Measurements from ENCODE around the gene OR6K6. TPM values are rescaled to one million over a fixed set of nuclear protein-coding genes. Genes with fewer than 3 reads are reported as not detected.

Gene OR6K6
- polyA plus RNA-seq, 1 donor from 2014 or later: not detected

DNA sequence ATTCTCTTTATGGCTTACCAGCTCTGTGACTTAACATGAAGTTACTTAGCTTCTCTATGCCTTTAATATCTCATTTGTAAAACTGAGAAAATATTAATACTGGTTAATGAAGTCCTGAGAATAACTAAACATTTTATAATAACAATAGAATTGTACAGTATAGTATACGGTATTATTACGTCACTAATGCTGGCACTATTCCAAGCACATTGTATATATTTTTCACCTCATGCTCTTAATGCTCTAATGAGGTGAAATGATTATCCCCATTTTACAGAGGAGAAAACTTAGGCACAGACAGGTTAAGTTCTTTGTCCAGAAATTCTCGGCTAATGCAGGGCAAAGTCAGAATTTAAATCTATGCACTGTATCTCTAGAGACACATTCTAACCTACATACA is 34.9 kb upstream of the OR6K6 start:
- H3K36me3 ChIP-seq (ENCODE audit: insufficient read depth, low read length): no peaks in the 10 kb centered on the region
- H3F3A ChIP-seq (ENCODE audit: insufficient read depth, low read length, poor library complexity, severe bottlenecking): no peaks in the 10 kb centered on the region
- H3K9me2 ChIP-seq (ENCODE audit: insufficient read depth, low read length): no peaks in the 10 kb centered on the region
- TF ChIP-seq POLR2AphosphoS5 (IDR thresholded peaks at IDR 0.05) (no peak), RAD21 (conservative IDR thresholded peaks at IDR 0.05) (no peak), TAF1 (IDR thresholded peaks at IDR 0.05; ENCODE audit: low read depth) (no peak), SMC3 (conservative IDR thresholded peaks at IDR 0.05; ENCODE audit: poor library complexity) (no peak), MXI1 (conservative IDR thresholded peaks at IDR 0.05; ENCODE audit: poor library complexity, severe bottlenecking) (no peak), EZH2 (IDR thresholded peaks at IDR 0.05; ENCODE audit: borderline replicate concordance, insufficient read depth, low read length, poor library complexity, severe bottlenecking) (no peak), EP300 (conservative IDR thresholded peaks at IDR 0.05; ENCODE audit: poor library complexity, severe bottlenecking) (no peak)
- TF ChIP-seq, protein P1, sequence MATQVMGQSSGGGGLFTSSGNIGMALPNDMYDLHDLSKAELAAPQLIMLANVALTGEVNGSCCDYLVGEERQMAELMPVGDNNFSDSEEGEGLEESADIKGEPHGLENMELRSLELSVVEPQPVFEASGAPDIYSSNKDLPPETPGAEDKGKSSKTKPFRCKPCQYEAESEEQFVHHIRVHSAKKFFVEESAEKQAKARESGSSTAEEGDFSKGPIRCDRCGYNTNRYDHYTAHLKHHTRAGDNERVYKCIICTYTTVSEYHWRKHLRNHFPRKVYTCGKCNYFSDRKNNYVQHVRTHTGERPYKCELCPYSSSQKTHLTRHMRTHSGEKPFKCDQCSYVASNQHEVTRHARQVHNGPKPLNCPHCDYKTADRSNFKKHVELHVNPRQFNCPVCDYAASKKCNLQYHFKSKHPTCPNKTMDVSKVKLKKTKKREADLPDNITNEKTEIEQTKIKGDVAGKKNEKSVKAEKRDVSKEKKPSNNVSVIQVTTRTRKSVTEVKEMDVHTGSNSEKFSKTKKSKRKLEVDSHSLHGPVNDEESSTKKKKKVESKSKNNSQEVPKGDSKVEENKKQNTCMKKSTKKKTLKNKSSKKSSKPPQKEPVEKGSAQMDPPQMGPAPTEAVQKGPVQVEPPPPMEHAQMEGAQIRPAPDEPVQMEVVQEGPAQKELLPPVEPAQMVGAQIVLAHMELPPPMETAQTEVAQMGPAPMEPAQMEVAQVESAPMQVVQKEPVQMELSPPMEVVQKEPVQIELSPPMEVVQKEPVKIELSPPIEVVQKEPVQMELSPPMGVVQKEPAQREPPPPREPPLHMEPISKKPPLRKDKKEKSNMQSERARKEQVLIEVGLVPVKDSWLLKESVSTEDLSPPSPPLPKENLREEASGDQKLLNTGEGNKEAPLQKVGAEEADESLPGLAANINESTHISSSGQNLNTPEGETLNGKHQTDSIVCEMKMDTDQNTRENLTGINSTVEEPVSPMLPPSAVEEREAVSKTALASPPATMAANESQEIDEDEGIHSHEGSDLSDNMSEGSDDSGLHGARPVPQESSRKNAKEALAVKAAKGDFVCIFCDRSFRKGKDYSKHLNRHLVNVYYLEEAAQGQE (IDR thresholded peaks at IDR 0.05; ENCODE audit: borderline replicate concordance): no peak
- TF ChIP-seq, protein P2, sequence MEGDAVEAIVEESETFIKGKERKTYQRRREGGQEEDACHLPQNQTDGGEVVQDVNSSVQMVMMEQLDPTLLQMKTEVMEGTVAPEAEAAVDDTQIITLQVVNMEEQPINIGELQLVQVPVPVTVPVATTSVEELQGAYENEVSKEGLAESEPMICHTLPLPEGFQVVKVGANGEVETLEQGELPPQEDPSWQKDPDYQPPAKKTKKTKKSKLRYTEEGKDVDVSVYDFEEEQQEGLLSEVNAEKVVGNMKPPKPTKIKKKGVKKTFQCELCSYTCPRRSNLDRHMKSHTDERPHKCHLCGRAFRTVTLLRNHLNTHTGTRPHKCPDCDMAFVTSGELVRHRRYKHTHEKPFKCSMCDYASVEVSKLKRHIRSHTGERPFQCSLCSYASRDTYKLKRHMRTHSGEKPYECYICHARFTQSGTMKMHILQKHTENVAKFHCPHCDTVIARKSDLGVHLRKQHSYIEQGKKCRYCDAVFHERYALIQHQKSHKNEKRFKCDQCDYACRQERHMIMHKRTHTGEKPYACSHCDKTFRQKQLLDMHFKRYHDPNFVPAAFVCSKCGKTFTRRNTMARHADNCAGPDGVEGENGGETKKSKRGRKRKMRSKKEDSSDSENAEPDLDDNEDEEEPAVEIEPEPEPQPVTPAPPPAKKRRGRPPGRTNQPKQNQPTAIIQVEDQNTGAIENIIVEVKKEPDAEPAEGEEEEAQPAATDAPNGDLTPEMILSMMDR (IDR thresholded peaks at IDR 0.05; ENCODE audit: poor library complexity, severe bottlenecking): no peak
- H3K9ac ChIP-seq (ENCODE audit: low read length): no peak overlapping the region
- H3K27me3 ChIP-seq (ENCODE audit: insufficient read depth, low read depth, low read length): no peaks in the 10 kb centered on the region
- no peaks in the 10 kb centered on the region for H3K79me2 ChIP-seq (replicated peaks; ENCODE audit: insufficient read depth, low read length)
- no peaks in the 10 kb centered on the region for H3K9me3 ChIP-seq (ENCODE audit: low read length)
- H4K20me1 ChIP-seq (ENCODE audit: insufficient read depth): no peaks in the 10 kb centered on the region
- no peak overlapping the region for H3K4me2 ChIP-seq (ENCODE audit: low read length)
- H3K27ac ChIP-seq (ENCODE audit: low read length): no peak overlapping the region
- H2AFZ ChIP-seq (ENCODE audit: low read depth, low read length): no peak overlapping the region
- no peak overlapping the region for H3K4me3 ChIP-seq (ENCODE audit: low read length)

DNA sequence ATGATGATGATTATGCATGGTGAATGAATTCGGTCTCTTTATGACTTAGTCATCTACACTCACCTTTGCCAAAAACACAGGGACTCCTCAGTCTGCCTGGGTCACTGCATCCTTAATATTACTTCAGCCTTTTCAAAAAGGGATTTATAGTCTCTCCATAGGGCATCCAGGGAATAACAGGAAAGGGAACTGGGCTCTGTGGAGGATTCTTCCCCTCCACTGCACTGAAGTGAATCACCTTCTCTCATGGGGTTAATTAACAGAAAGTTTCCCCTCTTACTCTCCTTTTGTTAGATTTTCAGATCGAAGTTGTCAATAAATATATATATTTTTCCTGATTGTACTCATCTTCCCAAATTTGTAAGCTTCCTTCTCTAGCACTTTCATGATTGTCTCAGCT is 33.9 kb upstream of the OR6K6 start, which contains the start of gene OR6K3:
OR6K3 (minus strand) TSS at position 101 of the 400 bp plus-strand sequence. CDS start 2,605 bp downstream, outside the sequence.
- Histone ChIP-seq H3K27me3 (ENCODE audit: insufficient read depth, low read depth, low read length) (no peaks in the 10 kb centered on the region), H3K79me2 (replicated peaks; ENCODE audit: insufficient read depth, low read length) (no peaks in the 10 kb centered on the region), H3K9me3 (ENCODE audit: low read length) (no peaks in the 10 kb centered on the region), H4K20me1 (ENCODE audit: insufficient read depth) (no peaks in the 10 kb centered on the region), H3F3A (ENCODE audit: insufficient read depth, low read length, poor library complexity, severe bottlenecking) (no peaks in the 10 kb centered on the region), H3K9ac (ENCODE audit: low read length) (no peak within 1 kb of the TSS), H3K27ac (ENCODE audit: low read length) (no peak within 1 kb of the TSS), H3K4me3 (ENCODE audit: low read length) (no peak within 1 kb of the TSS), H3K9me2 (ENCODE audit: insufficient read depth, low read length) (no peaks in the 10 kb centered on the region), H3K4me2 (ENCODE audit: low read length) (no peak within 1 kb of the TSS), H2AFZ (ENCODE audit: low read depth, low read length) (no peak within 1 kb of the TSS), H3K36me3 (ENCODE audit: insufficient read depth, low read length) (no peaks in the 10 kb centered on the region)
- TF ChIP-seq, protein P2 (IDR thresholded peaks at IDR 0.05; ENCODE audit: poor library complexity, severe bottlenecking): no peak
- TF ChIP-seq SMC3 (conservative IDR thresholded peaks at IDR 0.05; ENCODE audit: poor library complexity) (no peak), TAF1 (IDR thresholded peaks at IDR 0.05; ENCODE audit: low read depth) (no peak), EZH2 (IDR thresholded peaks at IDR 0.05; ENCODE audit: borderline replicate concordance, insufficient read depth, low read length, poor library complexity, severe bottlenecking) (no peak), MXI1 (conservative IDR thresholded peaks at IDR 0.05; ENCODE audit: poor library complexity, severe bottlenecking) (no peak), RAD21 (conservative IDR thresholded peaks at IDR 0.05) (no peak)
- TF ChIP-seq, protein P1 (IDR thresholded peaks at IDR 0.05; ENCODE audit: borderline replicate concordance): no peak
